Tibial artery (tissue), 4 donors: ENCODE data around the gene CWC25.

ENCODE experiments used
- DNase-seq, 2 donors: peaks; one replicate each; pipeline ENCODE4 v3.0.0-alpha.2; 2019
- H3K27ac ChIP-seq, 2 donors: fragments of 200-600 bp; sonication (generic) in 1 of 2; 1 replicate in 1 of 2; 2 replicates in 1 of 2; pipeline ENCODE4 v1.5.1; 2018 to 2019; ENCODE audit warnings: mild to moderate bottlenecking in 1 of 2
- H3K27me3 ChIP-seq, 2 donors: fragments of 200-600 bp; sonication (generic) in 1 of 2; one replicate each; pipeline versions ENCODE4 v1.5.1 to v1.6.0; 2016 to 2019
- H3K36me3 ChIP-seq, 3 donors: fragments of 200-600 bp; sonication (generic) in 2 of 3; one replicate each; pipeline ENCODE4 v1.5.1; 2016 to 2019; ENCODE audit warnings: mild to moderate bottlenecking in 2 of 3
- H3K4me1 ChIP-seq, 4 donors: fragments of 200-600 bp; sonication (generic) in 2 of 4; 1 replicate in 3 of 4; 2 replicates in 1 of 4; pipeline ENCODE4 v1.5.1; 2016 to 2019
- H3K4me3 ChIP-seq, 2 donors: fragments of 200-600 bp; sonication (generic) in 1 of 2; 1 replicate in 1 of 2; 2 replicates in 1 of 2; pipeline ENCODE4 v1.5.1; 2018 to 2019; ENCODE audit warnings: mild to moderate bottlenecking in 2 of 2
- H3K9me3 ChIP-seq, 3 donors: fragments of 200-600 bp; sonication (generic) in 1 of 3; one replicate each; pipeline ENCODE4 v1.5.1; 2016 to 2019
- intact Hi-C: fragments of 100-400 bp; cut with DNase I; formaldehyde crosslinking; loops from one replicate; pipeline ENCODE4 v1.15.0; 2023; ENCODE audit warnings: low total_unique reads
- TF ChIP-seq, protein P1 (sequence below), 2 experiments: fragments of 200-600 bp in 1 of 2; fragments of 450-650 bp in 1 of 2; IDR thresholded peaks; one replicate each; pipeline ENCODE4 v1.5.1; 2017 to 2019; ENCODE audit warnings: antibody characterized with exemption in 2 of 2, mild to moderate bottlenecking in 1 of 2, moderate library complexity in 1 of 2

The CWC25 gene

DNA sequence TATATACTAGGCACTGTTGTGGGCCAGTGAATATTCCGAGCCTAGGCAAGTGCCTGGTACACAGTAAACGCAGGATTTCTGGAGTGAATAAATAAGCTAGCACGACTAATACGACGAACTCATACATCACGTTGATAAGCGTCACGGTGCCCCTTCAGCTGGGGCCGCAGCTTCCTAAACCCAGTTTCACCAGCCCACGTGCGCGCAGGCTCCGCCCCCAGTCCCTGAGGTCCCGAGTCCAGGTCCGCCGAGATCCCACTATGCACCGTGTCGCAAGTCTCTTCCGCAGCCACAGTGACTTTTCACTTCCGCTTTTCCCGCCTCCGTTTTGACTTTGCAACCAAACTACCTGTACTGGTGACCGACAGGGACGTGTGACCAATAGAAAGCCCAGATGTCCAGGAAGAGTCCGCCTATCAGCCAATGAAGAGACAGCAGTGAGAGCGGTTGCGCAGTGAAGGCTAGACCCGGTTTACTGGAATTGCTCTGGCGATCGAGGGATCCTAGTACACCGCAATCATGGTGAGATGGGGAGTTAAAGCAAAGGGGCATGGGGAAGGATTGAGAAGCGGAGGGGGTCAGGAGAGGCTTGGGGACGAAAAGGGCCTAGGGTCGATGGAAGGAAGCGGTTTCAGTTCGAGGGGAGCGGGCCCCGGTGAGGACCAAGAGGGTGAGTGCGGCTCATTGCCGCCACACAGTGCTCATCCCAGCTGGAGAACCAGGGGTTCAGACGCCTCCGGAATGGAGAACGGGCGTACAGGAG is 72.6 kb downstream of the CWC25 start, which contains the start of gene PSMB3:
TSS of gene PSMB3 (plus strand) at position 434 of the 763 bp plus-strand sequence. CDS start at position 520, 86 bp downstream.
- Histone ChIP-seq H3K4me3 (peak within 1 kb of the TSS; percentile 73 to 96), H3K27ac (peak within 1 kb of the TSS; percentile 85 to 96), H3K9me3 (no peaks in the 10 kb centered on the region), H3K36me3 (peaks cover 12 to 29% (median 19%) of the 10 kb centered on the region in 3 donors), H3K27me3 (no peaks in the 10 kb centered on the region), H3K4me1 (peaks cover 0 to 53% (median 40%) of the 10 kb centered on the region in 4 donors)
- TF ChIP-seq, protein P1, sequence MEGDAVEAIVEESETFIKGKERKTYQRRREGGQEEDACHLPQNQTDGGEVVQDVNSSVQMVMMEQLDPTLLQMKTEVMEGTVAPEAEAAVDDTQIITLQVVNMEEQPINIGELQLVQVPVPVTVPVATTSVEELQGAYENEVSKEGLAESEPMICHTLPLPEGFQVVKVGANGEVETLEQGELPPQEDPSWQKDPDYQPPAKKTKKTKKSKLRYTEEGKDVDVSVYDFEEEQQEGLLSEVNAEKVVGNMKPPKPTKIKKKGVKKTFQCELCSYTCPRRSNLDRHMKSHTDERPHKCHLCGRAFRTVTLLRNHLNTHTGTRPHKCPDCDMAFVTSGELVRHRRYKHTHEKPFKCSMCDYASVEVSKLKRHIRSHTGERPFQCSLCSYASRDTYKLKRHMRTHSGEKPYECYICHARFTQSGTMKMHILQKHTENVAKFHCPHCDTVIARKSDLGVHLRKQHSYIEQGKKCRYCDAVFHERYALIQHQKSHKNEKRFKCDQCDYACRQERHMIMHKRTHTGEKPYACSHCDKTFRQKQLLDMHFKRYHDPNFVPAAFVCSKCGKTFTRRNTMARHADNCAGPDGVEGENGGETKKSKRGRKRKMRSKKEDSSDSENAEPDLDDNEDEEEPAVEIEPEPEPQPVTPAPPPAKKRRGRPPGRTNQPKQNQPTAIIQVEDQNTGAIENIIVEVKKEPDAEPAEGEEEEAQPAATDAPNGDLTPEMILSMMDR (IDR thresholded peaks at IDR 0.05), result no peak
- peak; percentile 99 for DNase-seq
- intact Hi-C loops, result loop anchor here (5.0 kb wide), 1 partner anchor 45 kb away; the partner anchor contains the start of gene PIP4K2B

DNA sequence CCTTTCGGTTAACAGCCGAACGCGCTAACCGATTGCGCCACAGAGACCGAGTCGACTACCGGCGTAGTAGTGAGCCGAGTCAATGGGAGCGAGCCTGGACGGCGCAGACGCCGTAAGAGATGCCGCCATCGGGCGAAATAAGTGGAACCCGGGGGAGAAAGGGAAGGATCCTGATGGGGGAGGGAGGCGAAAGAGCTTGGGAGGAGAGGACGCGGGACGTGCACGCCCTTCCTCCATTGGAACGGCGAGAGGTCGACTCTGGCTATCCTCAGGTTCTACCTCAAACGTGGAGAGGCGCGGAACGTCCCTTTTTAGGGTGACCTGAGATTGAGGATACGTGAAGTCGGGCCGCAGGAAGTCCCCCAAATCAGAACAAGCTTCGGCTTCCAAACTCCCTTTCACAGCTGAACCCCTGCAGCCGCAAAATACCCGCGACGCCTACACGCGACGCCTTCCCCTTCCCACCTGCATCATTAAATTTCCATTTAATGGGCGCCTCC is 73.3 kb downstream of the CWC25 start:
- Histone ChIP-seq H3K4me3 (peak overlapping the region; percentile 73 to 96), H3K9me3 (no peaks in the 10 kb centered on the region), H3K27me3 (no peaks in the 10 kb centered on the region), H3K4me1 (peaks cover 0 to 59% (median 44%) of the 10 kb centered on the region in 4 donors), H3K27ac (peak overlapping the region; percentile 85 to 96), H3K36me3 (peaks cover 12 to 24% (median 15%) of the 10 kb centered on the region in 3 donors)
- TF ChIP-seq, protein P1 (IDR thresholded peaks at IDR 0.05), result no peak
- peak; percentile 83 to 88 for DNase-seq
- intact Hi-C loops, result loop anchor here (5.0 kb wide), 1 partner anchor 45 kb away; the partner anchor contains the start of gene PIP4K2B

DNA sequence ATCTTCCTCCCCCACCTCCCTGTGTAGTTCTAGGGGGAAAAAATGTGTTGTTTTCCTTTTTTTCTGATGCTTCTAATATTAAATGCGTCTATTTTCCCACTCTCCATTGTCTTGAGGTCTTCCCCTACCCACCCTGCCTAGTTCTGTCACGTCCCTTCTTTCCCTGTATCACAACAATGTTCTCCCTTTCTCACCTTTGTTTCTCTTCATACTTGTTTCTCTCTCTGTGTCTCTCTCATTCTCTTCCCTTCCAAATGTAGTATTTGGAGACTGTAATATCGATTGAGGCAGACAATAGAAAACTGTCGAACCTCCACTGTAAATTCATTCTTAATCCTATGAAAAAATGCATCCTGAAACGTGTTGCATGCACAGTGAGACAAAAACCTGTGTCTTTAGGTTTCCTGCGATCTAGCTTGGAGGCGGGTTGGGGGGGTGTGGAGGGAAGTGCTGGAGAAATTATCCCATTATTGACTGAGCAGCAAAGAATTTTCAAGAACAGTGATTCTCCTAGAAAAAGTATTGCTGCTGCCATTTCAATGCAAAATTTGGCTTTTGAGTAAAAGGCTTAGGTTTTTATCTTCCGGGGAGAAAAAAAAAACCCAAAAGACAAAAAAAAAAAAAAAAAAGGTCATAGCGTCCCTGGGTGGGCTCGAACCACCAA is 73.8 kb downstream of the CWC25 start:
- peak overlapping the region; percentile 73 to 96 for H3K4me3 ChIP-seq
- H3K4me1 ChIP-seq, result peaks cover 0 to 65% (median 50%) of the 10 kb centered on the region in 4 donors
- H3K27ac ChIP-seq, result peak overlapping the region; percentile 8 to 96
- intact Hi-C loops, result loop anchor here (5.0 kb wide), 1 partner anchor 46 kb away; the partner anchor contains the start of gene PIP4K2B
- H3K27me3 ChIP-seq, result no peaks in the 10 kb centered on the region
- peaks cover 7 to 19% (median 11%) of the 10 kb centered on the region in 3 donors for H3K36me3 ChIP-seq
- TF ChIP-seq, protein P1 (IDR thresholded peaks at IDR 0.05), result no peak
- no peaks in the 10 kb centered on the region for H3K9me3 ChIP-seq
- DNase-seq, result no peak
